ENCODE results near the gene AVL9.

The AVL9 gene

DNA sequence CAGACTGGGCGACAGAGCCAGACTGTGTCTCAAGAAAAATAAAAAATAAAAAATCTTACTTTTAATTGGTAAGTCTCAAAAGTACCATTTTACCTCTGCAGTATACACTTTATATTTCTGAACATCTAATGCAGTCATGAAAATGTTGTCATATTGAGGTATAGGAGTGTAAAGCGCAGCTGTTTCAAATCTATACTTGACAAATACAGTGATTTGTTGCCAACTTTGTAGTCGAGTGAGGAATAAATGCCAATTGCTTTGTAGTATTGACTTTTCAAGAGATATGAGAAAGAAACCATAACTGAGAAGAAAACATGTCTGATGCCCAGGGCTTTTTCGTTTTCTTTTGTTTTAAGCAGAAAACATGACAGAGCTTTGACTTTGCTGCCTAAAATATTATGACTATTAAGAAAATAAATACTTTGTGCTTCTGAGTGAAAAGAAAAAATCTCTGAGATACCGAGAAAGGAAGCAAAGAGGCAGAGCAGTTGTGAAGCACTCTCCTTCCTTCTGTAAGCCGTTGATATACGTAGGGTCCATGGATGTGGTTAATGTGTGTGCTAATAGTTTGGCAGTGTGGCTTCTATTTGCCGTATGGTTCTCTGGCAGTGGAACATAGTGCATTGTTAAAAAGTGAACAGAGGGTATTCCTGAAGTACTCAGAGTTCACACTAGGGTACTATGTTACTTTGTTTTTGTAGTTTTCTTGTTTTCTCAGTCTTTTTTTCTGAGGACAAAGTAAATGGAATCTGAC lies 38.2 kb downstream of the AVL9 start:
- DNase-seq (ENCODE audit: low spot score), result no peak

DNA sequence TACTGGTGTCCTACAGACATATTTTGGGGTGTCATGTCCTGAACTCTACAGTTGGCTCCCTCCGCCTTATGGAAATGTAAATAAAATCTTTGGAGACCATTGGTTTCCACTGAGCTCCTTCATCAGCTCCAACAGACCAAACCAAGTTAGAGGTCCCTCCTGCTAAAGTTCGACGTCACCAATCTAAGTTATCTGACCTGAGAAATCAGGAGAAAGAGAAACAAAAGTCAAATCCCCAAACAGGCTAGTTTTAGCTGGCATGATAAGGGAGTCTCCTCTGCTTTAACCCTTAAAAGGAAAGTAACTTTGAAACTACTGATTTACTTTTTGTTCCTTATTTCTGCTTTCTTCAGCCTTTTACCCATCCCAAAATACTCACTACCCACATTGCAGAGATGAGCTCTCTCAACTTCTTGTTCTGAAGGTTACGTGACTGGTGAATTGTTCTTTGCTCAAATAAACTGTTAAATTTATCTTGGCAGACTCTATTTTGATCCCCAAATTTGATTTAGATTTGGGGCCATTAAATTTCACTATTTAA lies 39.9 kb downstream of the AVL9 start:
- DNase-seq (ENCODE audit: low spot score), result no peak

DNA sequence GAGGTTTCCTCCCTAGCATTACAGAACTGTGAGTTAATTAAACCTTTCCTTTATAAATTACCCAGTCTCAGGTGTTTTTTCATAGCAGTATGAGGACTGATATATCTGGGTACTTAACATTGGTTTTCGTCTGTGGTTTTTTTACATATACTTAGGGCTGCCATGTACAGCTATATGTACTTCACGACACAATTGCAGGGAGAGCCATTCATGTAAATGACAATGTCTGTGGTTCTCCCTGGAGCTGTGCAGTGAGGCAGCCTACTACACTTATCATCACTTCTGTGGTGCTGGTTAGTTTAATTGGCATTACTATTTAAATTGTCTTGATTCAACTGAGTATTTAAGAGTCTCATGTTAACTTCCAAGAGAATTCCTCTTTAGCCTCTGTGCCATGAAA lies 40.7 kb downstream of the AVL9 start:
- DNase-seq (ENCODE audit: low spot score), result no peak

DNA sequence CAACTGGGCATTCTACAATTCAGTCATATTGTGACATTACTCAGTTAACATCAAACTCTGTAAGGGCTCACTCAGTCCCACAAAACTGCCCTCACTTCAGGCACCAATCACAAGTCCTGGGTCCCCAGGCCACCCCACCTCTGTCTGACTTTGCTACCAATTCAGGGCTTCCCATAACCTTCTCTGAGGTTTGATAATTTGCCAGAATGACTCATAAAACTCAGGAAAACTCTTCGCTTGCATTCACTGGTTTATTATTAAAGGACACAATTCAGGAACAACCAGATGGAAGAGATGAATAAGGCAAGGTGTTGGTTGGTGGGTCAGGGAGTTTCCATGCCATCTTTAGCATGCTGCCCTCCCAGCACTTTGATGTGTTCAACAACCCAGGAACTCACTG lies 41.3 kb downstream of the AVL9 start:
- DNase-seq (ENCODE audit: low spot score), result no peak

DNA sequence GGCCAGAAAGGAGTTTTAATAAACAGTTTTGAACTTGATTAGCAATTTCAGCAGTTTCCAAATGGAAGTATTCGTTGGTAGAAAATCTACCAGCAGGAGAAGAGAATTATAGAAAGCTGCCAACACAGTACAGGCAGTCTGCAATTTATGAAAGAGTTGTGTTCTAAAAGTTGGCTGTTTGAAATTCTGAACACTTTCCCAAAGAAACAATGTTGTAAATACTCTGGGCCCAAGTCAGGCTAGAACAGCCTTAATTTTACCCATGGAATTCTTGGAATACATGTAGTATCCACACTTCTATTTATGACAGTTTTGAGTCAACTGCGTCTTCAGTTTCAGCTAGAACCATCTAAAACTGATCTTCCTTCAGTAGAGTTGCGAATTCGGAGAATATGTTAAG lies 42.5 kb downstream of the AVL9 start:
- DNase-seq (ENCODE audit: low spot score), result no peak

DNA sequence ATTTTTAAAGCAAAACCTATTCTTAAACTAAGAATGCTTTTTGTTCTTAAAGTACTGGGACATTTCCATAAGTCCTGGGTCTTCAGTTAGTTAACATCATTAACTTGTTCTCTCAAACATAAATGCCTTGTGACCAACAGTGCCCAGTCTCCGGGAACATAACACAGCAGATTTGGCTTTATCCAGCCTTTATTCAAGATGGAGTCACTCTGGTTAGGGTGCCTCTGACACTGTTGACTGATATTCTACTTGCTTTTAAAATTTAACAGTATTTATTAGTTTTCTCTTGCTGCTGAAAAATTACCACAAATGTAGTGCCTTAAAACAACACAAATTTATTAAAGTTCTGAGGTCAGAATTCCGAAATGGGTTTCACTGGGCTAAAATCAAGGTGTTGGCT lies 44.1 kb downstream of the AVL9 start:
- no peak for DNase-seq (ENCODE audit: low spot score)

DNA sequence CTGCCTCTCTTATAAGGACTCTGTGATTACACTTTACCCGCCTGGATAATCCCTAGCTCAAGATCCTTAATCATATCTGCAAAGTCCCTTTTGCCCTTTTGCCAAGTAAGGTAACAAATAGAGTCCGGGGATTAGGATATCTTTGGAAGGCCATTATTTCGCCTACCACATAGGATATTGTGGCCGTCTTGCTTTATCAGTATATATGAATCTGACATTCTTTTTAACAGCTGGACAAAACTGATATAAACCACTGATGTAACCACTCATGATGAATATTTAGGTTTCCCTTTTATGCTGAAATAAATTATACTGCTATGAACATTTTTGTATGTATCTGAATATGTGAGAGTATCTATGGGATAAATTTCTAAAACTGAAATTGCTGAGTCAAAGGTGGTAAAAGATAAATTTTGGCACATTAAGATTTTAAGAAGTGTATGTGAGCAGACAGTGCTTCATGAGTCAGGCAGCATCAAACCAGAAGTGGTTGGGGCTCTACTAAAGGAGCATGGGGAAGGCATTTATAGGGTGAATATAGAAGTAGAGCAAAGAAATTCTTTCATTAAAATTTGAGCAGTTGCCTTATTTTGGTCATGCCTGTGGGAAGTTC lies 44.7 kb downstream of the AVL9 start:
- no peak for DNase-seq (ENCODE audit: low spot score)

DNA sequence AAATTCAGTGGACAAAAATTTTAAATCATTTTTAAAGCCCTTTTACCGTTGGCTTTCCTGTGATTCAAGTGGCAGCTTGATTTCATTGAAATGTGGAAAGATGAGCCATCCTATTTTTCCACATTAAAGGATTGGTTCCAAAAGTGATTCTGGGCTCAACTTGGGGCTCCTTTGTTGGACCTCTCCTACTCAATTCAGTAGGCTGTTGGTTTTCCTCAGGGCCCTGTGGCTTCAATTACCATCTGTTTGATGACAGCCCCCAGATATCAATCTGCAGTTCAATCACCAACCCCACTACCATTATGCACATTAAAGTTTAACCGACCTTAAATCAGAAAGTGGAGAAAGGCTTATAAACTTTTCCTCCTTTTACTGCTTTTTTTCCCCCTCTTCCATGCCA lies 47.3 kb downstream of the AVL9 start:
- DNase-seq (ENCODE audit: low spot score), result no peak

DNA sequence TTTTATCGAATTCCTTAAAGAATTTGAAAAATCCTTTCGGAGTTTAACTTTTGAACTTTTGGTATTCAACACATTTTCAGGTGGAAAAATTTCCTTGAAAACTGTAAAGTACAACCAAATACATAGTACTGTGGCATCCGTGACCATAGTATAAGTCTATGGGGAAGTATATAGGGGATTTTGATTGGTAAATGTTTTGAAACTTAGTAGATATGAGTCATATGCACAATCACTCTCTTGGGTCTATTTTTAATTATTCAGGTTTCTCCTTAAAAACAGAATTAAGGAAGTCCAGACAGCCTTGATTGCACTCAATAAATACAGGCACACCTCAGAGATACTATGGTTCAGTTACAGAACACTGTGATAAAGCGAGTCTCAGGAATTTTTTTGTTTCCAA lies 64.2 kb downstream of the AVL9 start:
- DNase-seq (ENCODE audit: low spot score), result no peak

DNA sequence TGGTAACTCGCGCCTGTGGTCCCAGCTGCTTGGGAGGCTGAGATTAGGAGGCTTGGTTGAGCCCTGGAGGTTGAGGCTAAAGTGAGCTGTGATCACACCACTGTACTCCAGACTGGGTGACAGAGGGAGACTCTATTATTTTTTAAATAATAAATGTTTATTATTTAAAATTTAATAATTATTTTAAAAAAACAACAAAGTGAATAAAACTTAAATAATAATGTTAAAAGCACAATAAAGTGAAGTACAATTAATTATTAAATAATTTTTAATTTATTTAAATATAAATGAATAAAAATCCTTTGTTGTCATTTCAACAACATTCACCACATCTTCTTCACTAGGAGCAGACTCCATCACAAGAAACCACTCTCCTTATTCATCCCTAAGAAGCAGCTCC lies 64.8 kb downstream of the AVL9 start:
- no peak for DNase-seq (ENCODE audit: low spot score)

DNA sequence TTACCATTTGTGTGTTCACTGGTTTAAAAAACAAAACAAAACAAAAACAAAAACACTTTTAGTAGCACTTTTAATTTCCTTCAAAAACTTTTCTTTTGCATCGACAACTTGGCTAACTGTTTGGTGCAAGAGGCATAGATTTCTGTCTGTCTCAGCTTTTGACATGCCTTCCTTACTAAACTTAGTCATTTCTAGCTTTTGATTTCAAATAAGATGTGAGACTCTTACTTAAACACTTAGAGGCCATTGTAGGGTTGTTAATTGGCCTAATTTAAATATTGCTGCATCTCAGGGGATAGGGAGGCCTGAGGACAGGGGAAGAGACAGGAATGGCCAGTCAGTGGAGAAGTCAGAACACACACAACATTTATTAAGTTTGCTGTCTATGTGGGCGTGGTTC lies 66.3 kb downstream of the AVL9 start:
- DNase-seq (ENCODE audit: low spot score), result no peak

DNA sequence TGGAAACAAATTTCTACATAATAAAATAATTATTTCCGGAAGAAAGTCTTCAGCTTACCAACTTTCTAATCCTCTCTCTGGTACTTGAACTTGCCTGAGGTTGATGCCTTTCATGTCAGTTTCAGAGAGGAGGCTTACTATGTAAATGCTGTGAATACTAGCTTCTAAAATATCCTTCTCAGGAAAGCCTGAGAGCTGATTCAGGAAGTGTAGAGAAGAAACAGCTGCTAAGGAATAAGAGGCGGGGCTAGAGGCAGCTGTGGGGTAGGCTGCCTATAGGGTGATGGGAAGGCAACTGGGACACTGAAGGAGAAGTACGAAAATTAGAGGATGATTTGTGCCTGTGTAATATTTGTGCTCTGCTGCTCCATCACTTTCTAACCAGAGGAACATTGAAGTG lies 69.3 kb downstream of the AVL9 start:
- DNase-seq (ENCODE audit: low spot score), result no peak

DNA sequence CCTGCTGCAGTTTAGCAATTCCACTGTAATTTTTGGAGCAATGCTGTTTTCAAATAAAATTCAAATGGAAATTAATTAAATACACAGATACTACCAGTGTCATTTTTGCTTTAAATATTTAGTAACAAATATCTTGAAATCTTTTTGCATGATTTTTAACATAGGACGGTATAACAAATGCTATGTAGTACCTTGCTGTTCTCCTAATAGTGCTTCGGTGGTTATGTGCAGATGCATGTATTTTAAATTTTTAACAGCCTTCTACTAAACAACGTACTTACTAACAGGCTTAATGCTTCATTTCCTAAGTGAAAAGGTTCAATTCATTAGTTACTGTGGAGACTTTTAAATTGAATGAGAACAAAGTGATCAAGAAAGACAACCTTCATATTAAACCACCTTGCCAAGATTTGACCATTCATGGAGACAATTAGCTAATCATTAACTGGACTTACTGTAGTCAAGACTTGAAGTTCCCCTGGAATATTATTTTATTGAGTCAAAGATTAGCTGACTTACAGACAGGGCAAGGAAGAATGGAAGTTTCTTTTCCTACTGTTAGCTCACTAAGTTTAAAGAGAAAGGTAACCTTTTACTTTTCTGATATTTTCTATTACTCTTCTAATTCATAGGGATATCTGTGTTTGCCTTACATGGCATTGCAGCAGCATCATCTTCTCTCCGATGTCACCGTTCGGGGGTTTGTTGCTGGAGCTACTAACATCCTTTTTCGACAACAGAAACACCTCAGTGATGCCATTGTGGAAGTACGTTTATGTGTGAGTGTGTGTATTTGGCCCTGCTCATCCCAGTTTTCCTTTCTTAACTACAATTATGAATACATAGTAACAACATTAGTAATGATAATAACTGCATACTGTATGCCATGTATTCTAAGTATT lies 74.3 kb downstream of the AVL9 start:
- no peak for DNase-seq (ENCODE audit: low spot score)

DNA sequence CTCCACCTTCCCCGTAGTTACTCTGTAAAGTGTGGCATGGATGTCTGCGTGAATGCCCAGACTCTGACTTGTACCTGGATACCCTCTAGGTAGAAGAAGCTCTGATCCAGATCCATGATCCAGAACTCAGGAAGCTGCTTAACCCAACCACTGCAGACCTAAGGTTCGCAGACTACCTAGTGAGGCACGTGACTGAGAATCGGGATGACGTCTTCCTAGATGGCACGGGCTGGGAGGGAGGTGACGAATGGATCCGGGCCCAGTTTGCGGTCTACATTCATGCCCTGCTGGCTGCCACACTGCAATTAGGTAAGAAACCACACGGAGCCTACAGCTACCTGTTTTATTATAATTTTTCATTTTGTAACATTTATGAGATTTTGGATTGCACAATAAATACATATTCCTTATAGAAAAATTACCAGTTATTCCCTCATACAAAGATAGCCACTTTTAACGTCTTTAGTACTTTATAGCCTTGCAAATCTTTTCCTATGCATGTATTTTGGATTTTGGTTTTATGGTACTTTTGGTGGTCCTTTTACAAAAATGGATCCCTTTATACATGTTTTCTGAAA lies 77.9 kb downstream of the AVL9 start:
- no peak for DNase-seq (ENCODE audit: low spot score)

DNA sequence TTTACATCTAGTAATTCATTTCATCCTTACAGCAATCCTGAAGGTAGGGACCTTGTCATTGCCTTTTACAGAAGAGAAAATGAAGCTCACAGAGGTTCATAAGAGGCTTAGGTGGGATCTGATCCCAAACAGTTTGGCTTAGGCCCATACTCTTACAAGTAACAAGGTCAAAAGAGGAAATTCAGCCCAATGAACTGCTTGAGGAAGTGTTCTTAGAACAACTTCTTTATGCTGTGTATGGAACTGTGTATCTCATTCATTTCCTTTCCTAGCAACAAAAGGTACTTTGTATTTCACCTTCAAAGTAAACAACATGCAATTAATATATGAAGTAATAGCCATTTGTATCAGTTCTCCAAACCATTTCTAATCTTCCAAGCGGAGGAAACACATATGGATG lies 79.3 kb downstream of the AVL9 start:
- DNase-seq (ENCODE audit: low spot score), result no peak

DNA sequence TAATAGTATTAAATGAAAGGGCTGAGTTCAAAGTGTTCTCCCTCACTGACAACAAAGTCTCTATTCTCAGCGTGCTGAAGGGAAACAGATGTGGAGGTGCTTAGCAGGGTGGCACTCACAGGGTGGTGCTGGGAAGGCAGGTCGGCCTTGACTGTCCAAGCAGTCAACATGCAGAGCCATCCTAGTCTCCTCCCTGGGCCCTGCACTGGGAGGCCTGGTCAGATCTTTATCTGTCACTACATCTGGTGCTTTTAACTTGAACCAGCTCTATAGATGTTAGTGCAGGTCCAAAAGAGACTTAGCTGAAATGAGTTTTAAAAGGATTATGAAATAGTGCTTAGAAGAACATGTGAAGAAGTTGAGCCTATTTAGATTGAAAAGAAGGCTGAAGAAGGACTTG lies 82.1 kb downstream of the AVL9 start:
- peak; percentile 56 for DNase-seq (ENCODE audit: low spot score)

DNA sequence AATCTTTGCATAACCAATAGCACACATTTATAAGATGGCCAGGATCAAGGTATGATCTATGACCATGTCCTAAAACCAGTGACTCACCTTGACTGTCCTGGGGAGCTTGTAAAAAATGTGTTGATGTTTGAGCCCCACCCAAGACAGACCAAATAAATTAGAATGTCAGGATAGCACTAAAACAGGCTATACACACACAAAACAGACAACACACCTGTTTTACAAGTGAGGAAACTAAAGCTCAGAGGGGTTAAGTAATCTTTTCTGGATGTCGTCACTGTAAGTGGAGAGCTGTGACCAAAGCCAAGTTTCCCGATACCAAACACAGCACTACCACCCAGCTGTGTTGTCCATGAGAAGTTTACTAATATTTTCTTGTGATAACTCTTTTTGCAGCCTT lies 84.5 kb downstream of the AVL9 start:
- no peak for DNase-seq (ENCODE audit: low spot score)

DNA sequence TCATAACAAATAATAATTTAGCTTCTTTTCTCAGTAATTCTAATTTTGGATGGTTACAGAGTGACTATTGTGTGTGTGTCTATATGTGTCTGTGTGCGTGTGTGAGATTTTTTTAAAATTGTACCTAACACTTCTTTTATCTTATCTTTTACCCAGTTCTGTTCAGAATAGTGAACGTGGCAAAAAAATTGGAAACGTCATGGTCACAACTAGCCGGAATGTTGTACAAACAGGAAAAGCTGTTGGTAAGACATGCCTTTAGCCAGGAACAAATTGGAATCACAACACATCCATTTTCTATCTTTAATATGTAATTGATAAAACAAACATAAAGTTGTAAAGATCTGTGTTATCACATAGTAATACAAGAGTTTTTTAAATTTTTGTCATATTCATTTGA lies 85.4 kb downstream of the AVL9 start:
- no peak for DNase-seq (ENCODE audit: low spot score)

DNA sequence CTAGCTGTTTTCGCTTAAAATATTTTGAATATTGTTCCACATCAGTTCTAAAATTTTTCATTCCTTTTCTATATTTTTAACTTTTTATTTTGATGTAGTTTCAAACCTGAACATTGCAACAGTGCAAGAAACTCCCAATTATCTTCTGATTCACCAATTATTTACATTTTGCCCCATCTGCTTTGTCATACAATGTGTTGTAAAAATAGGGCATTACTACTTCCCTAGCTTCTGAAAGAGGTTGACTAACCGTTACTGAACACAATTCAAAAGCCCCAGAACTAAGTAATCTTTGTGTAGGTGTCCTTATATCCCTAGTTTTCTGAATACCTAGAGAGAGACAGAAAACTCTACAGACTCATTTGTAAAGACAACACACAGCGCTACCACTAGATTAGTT lies 86.7 kb downstream of the AVL9 start:
- DNase-seq (ENCODE audit: low spot score), result no peak

DNA sequence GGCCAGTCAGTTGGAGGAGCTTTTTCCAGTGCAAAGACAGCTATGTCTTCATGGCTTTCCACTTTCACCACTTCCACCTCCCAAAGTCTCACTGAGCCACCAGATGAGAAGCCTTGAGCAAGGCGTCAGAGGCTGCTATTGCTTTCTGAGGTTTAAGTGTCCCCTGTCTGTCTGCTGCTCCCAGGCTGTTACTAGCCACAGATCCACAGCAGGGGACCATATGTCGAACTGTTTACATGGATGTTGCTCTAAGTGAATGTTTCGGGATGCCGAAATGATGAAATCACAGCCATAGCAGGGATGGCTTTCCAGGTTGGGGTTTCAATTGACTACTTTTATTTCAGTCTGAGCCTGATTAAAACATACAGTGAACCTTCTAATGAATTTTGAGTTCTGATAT lies 88.5 kb downstream of the AVL9 start:
- no peak for DNase-seq (ENCODE audit: low spot score)

DNA sequence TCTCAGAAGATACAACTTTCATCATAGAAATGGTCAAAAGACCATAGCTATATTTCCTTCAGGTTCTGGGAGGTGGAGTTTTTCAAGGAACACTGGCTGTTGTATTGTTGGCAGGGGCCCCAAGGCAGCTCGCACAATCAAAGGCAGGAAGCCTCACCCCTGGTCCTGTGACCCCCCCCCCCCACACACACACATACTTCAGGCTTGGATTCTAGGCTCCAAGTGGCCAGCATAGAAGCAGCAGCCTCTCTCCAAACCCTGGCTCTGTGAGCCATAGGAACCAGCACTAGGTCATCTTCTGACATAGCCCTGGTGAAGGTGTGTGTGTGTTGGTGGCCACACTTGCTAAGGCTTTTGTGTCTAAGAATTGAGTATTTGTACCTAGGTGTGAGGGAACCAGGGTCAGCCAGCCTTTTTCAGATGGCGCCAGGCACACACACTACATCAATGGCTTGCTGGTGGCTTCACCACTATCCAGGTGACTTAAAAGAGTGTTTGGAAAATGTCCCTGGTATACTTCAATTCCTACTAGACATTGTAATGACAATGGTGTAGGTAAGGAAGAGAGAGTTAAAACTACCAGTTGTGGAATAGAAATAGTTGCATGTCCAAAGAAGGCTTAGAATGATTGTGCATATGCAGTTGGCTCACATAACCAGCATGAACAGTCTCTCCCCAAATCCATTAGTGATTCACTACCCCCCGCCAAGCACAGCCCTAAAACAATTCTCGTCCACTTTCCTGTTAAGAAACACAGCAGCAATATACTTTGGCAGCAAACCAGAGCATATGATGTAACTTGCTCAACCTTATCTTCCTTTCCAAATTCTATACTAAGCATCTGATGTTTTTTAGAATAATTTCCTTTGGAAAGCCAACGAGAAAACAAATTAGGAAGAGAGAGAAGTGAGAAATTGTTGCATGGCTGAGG lies 91.3 kb downstream of the AVL9 start:
- DNase-seq (ENCODE audit: low spot score), result no peak
